A549 (cell line): ENCODE results near the gene KRTAP10-9. TPM values are rescaled to one million over a fixed set of nuclear protein-coding genes. Genes with fewer than 3 reads are reported as not detected.

ENCODE experiments used
- ATAC-seq, 2 experiments: fragments of 200-7000 bp in 1 of 2; fragments of >200 bp in 1 of 2; cut with Nextera tagmentation in 1 of 2; cut with Tn5 transposase in 1 of 2; 3 replicates each; pipeline versions ENCODE4 v1.8.0 to v1.9.1; 2018 to 2020; ENCODE audit warnings: mild to moderate bottlenecking in 1 of 2, moderate library complexity in 1 of 2
- CTCF ChIA-PET: fragments of 300-600 bp; sonication (Branson Sonifier 250); formaldehyde crosslinking; extraction: SDS; loops from one replicate; lab custom pipeline; 2021; ENCODE audit warnings: antibody characterized with exemption, inconsistent platforms; lab: Yijun Ruan, JAX
- POLR2A ChIA-PET: fragments of 350-600 bp; formaldehyde crosslinking; extraction: SDS; loops from one replicate; lab custom pipeline; 2021; ENCODE audit warnings: antibody characterized with exemption, inconsistent platforms; lab: Yijun Ruan, JAX
- DNase-seq, 2 experiments: peaks; one replicate each; pipeline versions ENCODE4 v3.0.0 to v3.0.0-alpha.2; 2011 to 2016; ENCODE audit warnings: low read depth in 1 of 2, low spot score in 1 of 2
- FAIRE-seq: peaks from 2 replicates; lab custom pipeline; 2011; peaks lifted over from hg19 to GRCh38; lab: Jason Lieb, UNC
- H3K27ac ChIP-seq, 2 experiments: fragments of >200 bp; sonication (Bioruptor Twin); formaldehyde crosslinking; 3 replicates each; pipeline ENCODE4 v1.5.1; 2016 to 2017
- H3K4me1 ChIP-seq: fragments of >200 bp; sonication (Bioruptor Twin); formaldehyde crosslinking; 3 replicates; pipeline ENCODE4 v1.6.1; 2016
- H3K4me2 ChIP-seq: fragments of >200 bp; sonication (Bioruptor Twin); formaldehyde crosslinking; 3 replicates; pipeline ENCODE4 v1.6.1; 2016
- H3K4me3 ChIP-seq: fragments of >200 bp; sonication (Bioruptor Twin); formaldehyde crosslinking; 3 replicates; pipeline ENCODE4 v1.5.1; 2016
- H3K9me3 ChIP-seq: fragments of >200 bp; sonication (Bioruptor Twin); formaldehyde crosslinking; 3 replicates; pipeline ENCODE4 v1.6.1; 2016
- ATOH8 ChIP-seq: fragments of 250-450 bp; sonication (Bioruptor Pico); IDR thresholded peaks from 2 replicates; pipeline ENCODE4 v1.5.0; 2020; ENCODE audit warnings: low read depth, mild to moderate bottlenecking, moderate library complexity
- BHLHE40 ChIP-seq: IDR thresholded peaks from 2 replicates; pipeline ENCODE4 v1.6.1; 2012; ENCODE audit warnings: low read depth, low read length, inconsistent platforms
- CEBPB ChIP-seq, 2 experiments: fragments of >200 bp in 1 of 2; sonication (Bioruptor Twin) in 1 of 2; formaldehyde crosslinking in 1 of 2; IDR thresholded peaks; 2 replicates each; pipeline ENCODE4 v1.6.1; 2012 to 2016
- CHD2 ChIP-seq: fragments of 150-350 bp; IDR thresholded peaks from 2 replicates; pipeline ENCODE4 v1.6.1; 2014; ENCODE audit warnings: low read length; ENCODE audit not compliant: partially characterized antibody
- CHD4 ChIP-seq: fragments of 200-600 bp; sonication (generic); IDR thresholded peaks from 2 replicates; pipeline ENCODE4 v1.6.1; 2016; ENCODE audit warnings: antibody characterized with exemption, mild to moderate bottlenecking, borderline replicate concordance
- E2F6 ChIP-seq: IDR thresholded peaks from 2 replicates; pipeline ENCODE4 v1.6.1; 2012; ENCODE audit warnings: low read depth, borderline replicate concordance
- EHF ChIP-seq: fragments of 250-450 bp; sonication (Bioruptor Pico); IDR thresholded peaks from 2 replicates; pipeline ENCODE4 v1.5.0; 2020; ENCODE audit warnings: mild to moderate bottlenecking
- ELK1 ChIP-seq: fragments of 150-350 bp; IDR thresholded peaks from 2 replicates; pipeline ENCODE4 v1.6.1; 2014; ENCODE audit warnings: low read depth, mild to moderate bottlenecking, low read length
- EP300 ChIP-seq, 2 experiments: fragments of >200 bp; sonication (Bioruptor Twin); formaldehyde crosslinking; IDR thresholded peaks; 2 replicates in 1 of 2; 3 replicates in 1 of 2; pipeline ENCODE4 v1.6.1; 2016 to 2017
- ESRRA ChIP-seq: fragments of 150-350 bp; IDR thresholded peaks from 2 replicates; pipeline ENCODE4 v1.6.1; 2014; ENCODE audit warnings: mild to moderate bottlenecking, low read length, borderline replicate concordance
- JUNB ChIP-seq: fragments of >200 bp; sonication (Bioruptor Twin); formaldehyde crosslinking; IDR thresholded peaks from 2 replicates; pipeline ENCODE4 v1.6.1; 2016
- KDM1A ChIP-seq: fragments of 200-600 bp; sonication (generic); IDR thresholded peaks from 2 replicates; pipeline ENCODE4 v1.6.1; 2016; ENCODE audit warnings: low read depth, mild to moderate bottlenecking
- MAX ChIP-seq: IDR thresholded peaks from 2 replicates; pipeline ENCODE4 v1.6.1; 2012
- MYC ChIP-seq: IDR thresholded peaks from 2 replicates; pipeline ENCODE4 v1.6.1; 2012; ENCODE audit warnings: mild to moderate bottlenecking, inconsistent platforms, low read length, improper control_type of control experiment, borderline replicate concordance
- RARB ChIP-seq: fragments of 250-450 bp; sonication (Bioruptor Pico); IDR thresholded peaks from 2 replicates; pipeline ENCODE4 v1.8.0; 2021; ENCODE audit warnings: mild to moderate bottlenecking, moderate library complexity
- RNF2 ChIP-seq: fragments of 200-600 bp; sonication (generic); IDR thresholded peaks from 2 replicates; pipeline ENCODE4 v1.6.1; 2016; ENCODE audit warnings: low read depth, mild to moderate bottlenecking, antibody characterized with exemption, moderate library complexity, borderline replicate concordance
- SREBF2 ChIP-seq: fragments of 450-650 bp; IDR thresholded peaks from 2 replicates; pipeline ENCODE4 v1.6.1; 2014; ENCODE audit warnings: mild to moderate bottlenecking, moderate library complexity
- TFCP2L1 ChIP-seq: fragments of 250-450 bp; sonication (Bioruptor Pico); IDR thresholded peaks from 2 replicates; pipeline ENCODE4 v1.5.0; 2021; ENCODE audit warnings: mild to moderate bottlenecking
- USF2 ChIP-seq: fragments of 450-650 bp; IDR thresholded peaks from 2 replicates; pipeline ENCODE4 v1.6.1; 2014; ENCODE audit warnings: antibody characterized with exemption
- ZSCAN20 ChIP-seq: fragments of 250-450 bp; sonication (Bioruptor Pico); IDR thresholded peaks from 2 replicates; pipeline ENCODE4 v1.8.0; 2022; ENCODE audit warnings: mild to moderate bottlenecking, moderate library complexity
- WGBS: methylation state at CpG from one replicate; pipeline ENCODE4 v1.1.6; 2017; ENCODE audit errors: missing lambda C conversion rate; 5-methylcytosine and 5-hydroxymethylcytosine counted together
- polyA plus RNA-seq, 4 experiments: library from polyadenylated mRNA; depleted of rRNA in 3 of 4; stranded (reverse); fragments of >200 nt; fragmentation: RNase III in 1 of 4; extraction: RNeasy Plus Mini Kit Qiagen cat#74134 plus additional on column Dnase treatment in 1 of 4; gene quantifications; 2 replicates in 3 of 4; 3 replicates in 1 of 4; pipeline ENCODE4 v1.2.3, GENCODE V29; 2011 to 2017

Gene KRTAP10-9
- polyA plus RNA-seq, 2 of the 4 experiments (the other 2 are of a cell fraction): not detected

GRCh38 chr21:44630440-44630839, 3.5 kb downstream of the KRTAP10-9 start:
- TF ChIP-seq MAX (no peak), KDM1A (no peak), RARB (no peak), EHF (no peak), CHD2 (no peak), BHLHE40 (no peak), ELK1 (no peak), ZSCAN20 (CRISPR knock-in tag) (no peak), CEBPB (IDR thresholded peaks at IDR 0.05) (no peak)
- CTCF ChIA-PET: no interaction called here
- WGBS: 89% methylated on average over 2 of the region's 2 CpGs

GRCh38 chr21:44632067-44632466, 5.2 kb downstream of the KRTAP10-9 start:
- 0% methylated on average over 1 of the region's 1 CpG for WGBS
- FAIRE-seq (no peak), ATAC-seq (no peak), DNase-seq (no peak)
- no peak overlapping the region for H3K4me2 ChIP-seq
- H3K4me1 ChIP-seq: no peaks in the 10 kb centered on the region
- peaks cover 6% of the 10 kb centered on the region; the same call in 2 of the 3 replicates for H3K9me3 ChIP-seq
- POLR2A ChIA-PET: interaction anchor here (0.6 kb wide), 1 partner anchor 133 kb away, joined by 3 read pairs; no protein-coding TSS in a partner anchor
- no peak for TF ChIP-seq MAX
- no peak for TF ChIP-seq ESRRA
- CTCF ChIA-PET: no interaction called here
- no peak overlapping the region for H3K4me3 ChIP-seq
- no peak overlapping the region for H3K27ac ChIP-seq

More at GRCh38 chr21:44630440-44630839, 3.5 kb downstream of the KRTAP10-9 start:
- no peaks in the 10 kb centered on the region for H3K4me1 ChIP-seq
- no peak overlapping the region for H3K27ac ChIP-seq
- POLR2A ChIA-PET: no interaction called here
- DNase-seq (no peak), FAIRE-seq (no peak), ATAC-seq (no peak)
- no peak overlapping the region for H3K4me3 ChIP-seq
- peaks cover 6% of the 10 kb centered on the region; the same call in 2 of the 3 replicates for H3K9me3 ChIP-seq
- no peak overlapping the region for H3K4me2 ChIP-seq

GRCh38 chr21:44636209-44637017, 9.5 kb downstream of the KRTAP10-9 start:
- no peak overlapping the region for H3K4me3 ChIP-seq
- H3K9me3 ChIP-seq: peaks cover 9% of the 10 kb centered on the region; the same call in 2 of the 3 replicates
- ATAC-seq: no peak
- no peak overlapping the region for H3K4me2 ChIP-seq
- no peaks in the 10 kb centered on the region for H3K4me1 ChIP-seq
- no peak for FAIRE-seq
- no peak overlapping the region for H3K27ac ChIP-seq
- no peak for DNase-seq
- ChIA-PET POLR2A (no interaction called here), CTCF (interaction anchor here (1.2 kb wide), 1 partner anchor 15 kb away, joined by 3 read pairs; no protein-coding TSS in a partner anchor)
- WGBS: 47% methylated on average over 9 of the region's 15 CpGs
- TF ChIP-seq RNF2 (no peak), TFCP2L1 (CRISPR knock-in tag) (no peak), KDM1A (no peak), CHD2 (no peak), EHF (no peak), MYC (no peak), ATOH8 (CRISPR knock-in tag) (no peak), CEBPB (IDR thresholded peaks at IDR 0.05) (no peak), CHD4 (no peak), EP300 (IDR thresholded peaks at IDR 0.05) (no peak), E2F6 (no peak), SREBF2 (no peak), BHLHE40 (no peak), JUNB (no peak), USF2 (no peak)
- TF ChIP-seq, all 56 proteins: peak for 0
